ENCODE data around the gene EGF.

DNA sequence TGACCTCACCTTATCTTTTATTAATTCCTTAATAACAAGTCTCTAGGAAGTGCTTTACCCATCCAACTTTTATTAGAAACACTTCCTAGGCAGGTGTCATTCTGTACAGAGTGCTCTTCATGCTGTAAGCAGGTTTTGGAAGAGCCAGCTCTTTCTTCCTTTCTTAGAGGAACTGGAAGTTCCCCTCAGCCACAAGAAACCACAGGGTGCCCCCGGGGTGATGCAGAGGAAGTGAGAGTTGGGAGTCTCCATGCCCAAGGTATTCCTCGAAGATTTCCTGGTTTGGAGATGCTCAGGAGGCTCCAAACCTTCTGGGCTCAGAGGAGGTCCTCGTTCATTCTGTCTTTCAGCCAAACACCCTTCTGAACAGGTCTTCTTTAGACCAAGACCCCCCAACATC is 83.8 kb downstream of the EGF start:
- TF ChIP-seq, protein P1, sequence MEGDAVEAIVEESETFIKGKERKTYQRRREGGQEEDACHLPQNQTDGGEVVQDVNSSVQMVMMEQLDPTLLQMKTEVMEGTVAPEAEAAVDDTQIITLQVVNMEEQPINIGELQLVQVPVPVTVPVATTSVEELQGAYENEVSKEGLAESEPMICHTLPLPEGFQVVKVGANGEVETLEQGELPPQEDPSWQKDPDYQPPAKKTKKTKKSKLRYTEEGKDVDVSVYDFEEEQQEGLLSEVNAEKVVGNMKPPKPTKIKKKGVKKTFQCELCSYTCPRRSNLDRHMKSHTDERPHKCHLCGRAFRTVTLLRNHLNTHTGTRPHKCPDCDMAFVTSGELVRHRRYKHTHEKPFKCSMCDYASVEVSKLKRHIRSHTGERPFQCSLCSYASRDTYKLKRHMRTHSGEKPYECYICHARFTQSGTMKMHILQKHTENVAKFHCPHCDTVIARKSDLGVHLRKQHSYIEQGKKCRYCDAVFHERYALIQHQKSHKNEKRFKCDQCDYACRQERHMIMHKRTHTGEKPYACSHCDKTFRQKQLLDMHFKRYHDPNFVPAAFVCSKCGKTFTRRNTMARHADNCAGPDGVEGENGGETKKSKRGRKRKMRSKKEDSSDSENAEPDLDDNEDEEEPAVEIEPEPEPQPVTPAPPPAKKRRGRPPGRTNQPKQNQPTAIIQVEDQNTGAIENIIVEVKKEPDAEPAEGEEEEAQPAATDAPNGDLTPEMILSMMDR (IDR thresholded peaks at IDR 0.05), result no peak
- TF ChIP-seq POLR2AphosphoS5 (IDR thresholded peaks at IDR 0.05; ENCODE audit: low read depth, low read length) (no peak), TCF7L2 (IDR thresholded peaks at IDR 0.05; ENCODE audit: low read depth, low read length) (no peak)
